H1 (cell line): ENCODE data around the gene VWA3B. TPM values are rescaled to one million over a fixed set of nuclear protein-coding genes. Genes with fewer than 3 reads are reported as not detected.

Source experiments
- BCL11A ChIP-seq, 2 experiments: IDR thresholded peaks; one replicate each; pipeline ENCODE4 v1.6.1; 2011; ENCODE audit warnings: low read depth in 2 of 2, low read length in 2 of 2, mild to moderate bottlenecking in 2 of 2
- PHF8 ChIP-seq: fragments of 200-600 bp; sonication (generic); conservative IDR thresholded peaks from 2 replicates; pipeline ENCODE4 v1.7.1; 2012; ENCODE audit warnings: low read depth, mild to moderate bottlenecking, inconsistent platforms, low read length, moderate library complexity
- SP1 ChIP-seq: IDR thresholded peaks from 2 replicates; pipeline ENCODE4 v1.6.1; 2011; ENCODE audit warnings: low read depth, low read length
- TBP ChIP-seq: IDR thresholded peaks from 2 replicates; pipeline ENCODE4 v1.6.1; 2011; ENCODE audit warnings: low read depth, low read length, improper control_type of control experiment
- polyA plus RNA-seq, 7 experiments: library from polyadenylated mRNA; depleted of rRNA in 3 of 7; stranded (reverse) in 5 of 7; unstranded in 2 of 7; fragments of >200 nt in 5 of 7; fragments of 200-250 nt in 2 of 7; gene quantifications; 1 replicate in 5 of 7; 2 replicates in 1 of 7; 4 replicates in 1 of 7; pipeline versions ENCODE4 v1.2.1 to v1.2.3, GENCODE V29; 2011 to 2013; ENCODE audit warnings: missing spikeins in 2 of 7, mixed read lengths in 2 of 7
- total RNA-seq: library from RNA; stranded (reverse); fragmentation: NEBNext Ultra II Directional; extraction: Animal tissue kit (Norgen Biotek cat#: 25700); gene quantifications from 2 replicates; pipeline ENCODE4 v1.2.1, GENCODE V29; 2021
- TF ChIP-seq, protein P1 (sequence below): IDR thresholded peaks from 2 replicates; pipeline ENCODE4 v1.6.1; 2011; ENCODE audit warnings: low read length, improper control_type of control experiment

Gene VWA3B
- total and polyA plus RNA-seq, 2 of the 8 experiments (the other 6 are each of a cell fraction or from before 2014, with no cell fraction given): not detected

DNA sequence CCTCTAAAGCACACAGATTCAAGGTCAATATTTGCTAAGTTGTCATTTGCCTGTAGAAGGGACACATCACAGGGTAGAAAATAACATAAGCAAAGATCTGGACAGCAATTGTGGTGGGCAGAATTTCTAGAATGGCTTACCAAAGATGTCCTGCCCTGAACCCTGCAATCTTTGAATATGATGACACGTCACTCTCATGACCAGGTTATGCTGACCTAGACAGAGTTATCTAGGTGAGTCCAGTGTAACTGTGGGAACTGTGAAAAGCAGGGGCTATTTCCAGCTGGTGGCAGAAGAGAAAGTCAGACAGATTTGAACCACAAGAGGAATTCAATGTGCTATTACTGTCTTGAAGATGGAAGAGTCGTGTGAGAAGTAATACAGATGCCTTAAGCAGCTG lies 147.0 kb downstream of the VWA3B start (continued):
- no peak for TF ChIP-seq PHF8
- TF ChIP-seq TBP: no peak
- no peak for TF ChIP-seq BCL11A (IDR thresholded peaks at IDR 0.05; ENCODE audit: low read depth in 2 of 2, low read length in 2 of 2)
- TF ChIP-seq, protein P1, sequence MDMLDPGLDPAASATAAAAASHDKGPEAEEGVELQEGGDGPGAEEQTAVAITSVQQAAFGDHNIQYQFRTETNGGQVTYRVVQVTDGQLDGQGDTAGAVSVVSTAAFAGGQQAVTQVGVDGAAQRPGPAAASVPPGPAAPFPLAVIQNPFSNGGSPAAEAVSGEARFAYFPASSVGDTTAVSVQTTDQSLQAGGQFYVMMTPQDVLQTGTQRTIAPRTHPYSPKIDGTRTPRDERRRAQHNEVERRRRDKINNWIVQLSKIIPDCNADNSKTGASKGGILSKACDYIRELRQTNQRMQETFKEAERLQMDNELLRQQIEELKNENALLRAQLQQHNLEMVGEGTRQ: no peak
- no peak for TF ChIP-seq SP1
